BLaER1 treated with 17β-estradiol and CSF1 and Interleukin-3, amounts not matched to agents 10 nM and 100 nM (cell line): Measurements from ENCODE around the gene CHAF1A.

ENCODE experiments used
- H3K27ac ChIP-seq, 11 experiments: shearing (Covaris generic); formaldehyde crosslinking; 2 replicates each; pipeline ENCODE4 v1.8.1; 2022
- H3K27me3 ChIP-seq, 11 experiments: shearing (Covaris generic); formaldehyde crosslinking; 2 replicates each; pipeline ENCODE4 v1.8.1; 2022
- H3K36me3 ChIP-seq, 11 experiments: shearing (Covaris generic); formaldehyde crosslinking; 2 replicates each; pipeline ENCODE4 v1.8.1; 2022
- H3K4me1 ChIP-seq, 10 experiments: shearing (Covaris generic); formaldehyde crosslinking; 2 replicates each; pipeline ENCODE4 v1.8.1; 2022
- H3K4me2 ChIP-seq, 11 experiments: shearing (Covaris generic); formaldehyde crosslinking; 2 replicates each; pipeline ENCODE4 v1.8.1; 2022
- H3K4me3 ChIP-seq, 10 experiments: shearing (Covaris generic); formaldehyde crosslinking; 2 replicates each; pipeline ENCODE4 v1.8.1; 2022
- H3K9ac ChIP-seq, 11 experiments: shearing (Covaris generic); formaldehyde crosslinking; 2 replicates each; pipeline ENCODE4 v1.8.1; 2022
- H3K9me3 ChIP-seq, 11 experiments: shearing (Covaris generic); formaldehyde crosslinking; replicated peaks in 1 of 11; 2 replicates each; pipeline ENCODE4 v1.8.1; 2022
- H4K20me1 ChIP-seq, 11 experiments: shearing (Covaris generic); formaldehyde crosslinking; 2 replicates each; pipeline ENCODE4 v1.8.1; 2022
- Cebpa-rat ChIP-seq, 11 experiments: shearing (Covaris generic); IDR thresholded peaks; 2 replicates each; pipeline ENCODE4 v1.8.1; 2022

Gene CHAF1A

GRCh38 chr19:4482721-4483364 lies 80.4 kb downstream of the CHAF1A start:
- peaks cover 0 to 19% (median 0%) of the 10 kb centered on the region in 11 experiments; a peak in 7 of 22 replicates for H4K20me1 ChIP-seq
- no peaks in the 10 kb centered on the region for H3K27me3 ChIP-seq
- H3K4me2 ChIP-seq, result no peak overlapping the region
- no peak for TF ChIP-seq Cebpa-rat (IDR thresholded peaks at IDR 0.05)
- peaks cover 66 to 93% (median 78%) of the 10 kb centered on the region in 11 experiments for H3K36me3 ChIP-seq
- H3K9ac ChIP-seq, result no peak overlapping the region
- no peak overlapping the region for H3K4me3 ChIP-seq
- H3K4me1 ChIP-seq, result no peaks in the 10 kb centered on the region
- H3K27ac ChIP-seq, result no peak overlapping the region
- H3K9me3 ChIP-seq, result no peaks in the 10 kb centered on the region

GRCh38 chr19:4483385-4483784 lies 80.9 kb downstream of the CHAF1A start:
- no peak overlapping the region for H3K4me3 ChIP-seq
- no peaks in the 10 kb centered on the region for H3K9me3 ChIP-seq
- peaks cover 0 to 19% (median 0%) of the 10 kb centered on the region in 11 experiments; a peak in 7 of 22 replicates for H4K20me1 ChIP-seq
- no peak overlapping the region for H3K27ac ChIP-seq
- H3K27me3 ChIP-seq, result no peaks in the 10 kb centered on the region
- no peak overlapping the region for H3K9ac ChIP-seq
- H3K4me1 ChIP-seq, result no peaks in the 10 kb centered on the region
- H3K36me3 ChIP-seq, result peaks cover 66 to 93% (median 76%) of the 10 kb centered on the region in 11 experiments
- TF ChIP-seq Cebpa-rat (IDR thresholded peaks at IDR 0.05), result no peak
- H3K4me2 ChIP-seq, result no peak overlapping the region

- Histone ChIP-seq H3K9ac (no peak overlapping the region), H3K4me1 (no peaks in the 10 kb centered on the region), H3K36me3 (peaks cover 70 to 94% (median 80%) of the 10 kb centered on the region in 11 experiments), H3K4me3 (no peak overlapping the region), H4K20me1 (peaks cover 0 to 11% (median 0%) of the 10 kb centered on the region in 11 experiments; a peak in 5 of 22 replicates), H3K9me3 (no peaks in the 10 kb centered on the region; a peak in 2 of 22 replicates), H3K4me2 (no peak overlapping the region), H3K27ac (no peak overlapping the region), H3K27me3 (no peaks in the 10 kb centered on the region)
- TF ChIP-seq Cebpa-rat (IDR thresholded peaks at IDR 0.05), result no peak
Measured at GRCh38 chr19:4487572-4487971, 85.1 kb downstream of the CHAF1A start.

- H3K9me3 ChIP-seq, result no peaks in the 10 kb centered on the region; a peak in 2 of 22 replicates
- H3K27me3 ChIP-seq, result no peaks in the 10 kb centered on the region
- no peaks in the 10 kb centered on the region for H3K4me1 ChIP-seq
- TF ChIP-seq Cebpa-rat (IDR thresholded peaks at IDR 0.05), result no peak
- no peak overlapping the region for H3K27ac ChIP-seq
- H3K36me3 ChIP-seq, result peaks cover 70 to 94% (median 80%) of the 10 kb centered on the region in 11 experiments
- no peak overlapping the region for H3K4me3 ChIP-seq
- H4K20me1 ChIP-seq, result peaks cover 0 to 11% (median 0%) of the 10 kb centered on the region in 11 experiments; a peak in 5 of 22 replicates
- no peak overlapping the region for H3K9ac ChIP-seq
- no peak overlapping the region for H3K4me2 ChIP-seq
Measured at GRCh38 chr19:4488496-4488895, 86.1 kb downstream of the CHAF1A start.

- Histone ChIP-seq H3K36me3 (peaks cover 78 to 98% (median 90%) of the 10 kb centered on the region in 11 experiments), H3K4me3 (no peak overlapping the region), H3K4me1 (no peaks in the 10 kb centered on the region), H3K27ac (no peak overlapping the region), H3K9ac (no peak overlapping the region), H3K27me3 (no peaks in the 10 kb centered on the region), H3K4me2 (no peak overlapping the region), H3K9me3 (no peaks in the 10 kb centered on the region; a peak in 2 of 22 replicates), H4K20me1 (peaks cover 0 to 28% (median 5%) of the 10 kb centered on the region in 11 experiments; a peak in 7 of 22 replicates)
- no peak for TF ChIP-seq Cebpa-rat (IDR thresholded peaks at IDR 0.05)
Measured at GRCh38 chr19:4491446-4491845, 89.0 kb downstream of the CHAF1A start.

- TF ChIP-seq Cebpa-rat (IDR thresholded peaks at IDR 0.05), result no peak
- Histone ChIP-seq H4K20me1 (peaks cover 0 to 32% (median 5%) of the 10 kb centered on the region in 11 experiments; a peak in 7 of 22 replicates), H3K4me1 (no peaks in the 10 kb centered on the region), H3K27me3 (no peaks in the 10 kb centered on the region), H3K36me3 (peaks cover 81 to 98% (median 93%) of the 10 kb centered on the region in 11 experiments), H3K9ac (no peak overlapping the region), H3K9me3 (no peaks in the 10 kb centered on the region; a peak in 2 of 22 replicates), H3K4me2 (no peak overlapping the region), H3K27ac (no peak overlapping the region), H3K4me3 (no peak overlapping the region)
Measured at GRCh38 chr19:4492337-4493103, 90.1 kb downstream of the CHAF1A start.
